Measurements from ENCODE around the gene ZBTB8A. TPM values are rescaled to one million over a fixed set of nuclear protein-coding genes. Genes with fewer than 3 reads are reported as not detected.

ZBTB8A gene
- total RNA-seq, 1 donor, result 10.8 TPM

DNA sequence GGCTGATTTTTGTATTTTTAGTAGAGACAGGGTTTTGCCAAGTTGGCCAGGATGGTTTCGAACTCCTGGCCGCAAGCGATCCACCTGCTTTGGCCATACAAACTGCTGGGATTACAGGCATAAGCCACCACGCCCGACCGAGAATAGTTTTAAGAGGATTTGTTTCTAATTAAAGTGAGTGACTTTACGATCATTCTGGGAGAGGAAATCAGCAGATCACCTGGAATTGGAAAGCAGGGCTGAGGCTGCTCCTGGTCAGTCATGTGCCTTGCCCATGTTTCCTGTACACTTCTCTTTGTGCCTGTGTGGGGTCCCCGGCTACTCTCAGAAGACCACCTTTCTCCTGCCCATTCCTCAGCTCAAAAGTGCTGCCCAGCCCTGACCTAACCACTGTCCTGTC lies 40.5 kb upstream of the ZBTB8A start:
- TF ChIP-seq CTCF (IDR thresholded peaks at IDR 0.05; ENCODE audit: insufficient read depth, low read length), result no peak
- no peak for DNase-seq (ENCODE audit: low read depth)

DNA sequence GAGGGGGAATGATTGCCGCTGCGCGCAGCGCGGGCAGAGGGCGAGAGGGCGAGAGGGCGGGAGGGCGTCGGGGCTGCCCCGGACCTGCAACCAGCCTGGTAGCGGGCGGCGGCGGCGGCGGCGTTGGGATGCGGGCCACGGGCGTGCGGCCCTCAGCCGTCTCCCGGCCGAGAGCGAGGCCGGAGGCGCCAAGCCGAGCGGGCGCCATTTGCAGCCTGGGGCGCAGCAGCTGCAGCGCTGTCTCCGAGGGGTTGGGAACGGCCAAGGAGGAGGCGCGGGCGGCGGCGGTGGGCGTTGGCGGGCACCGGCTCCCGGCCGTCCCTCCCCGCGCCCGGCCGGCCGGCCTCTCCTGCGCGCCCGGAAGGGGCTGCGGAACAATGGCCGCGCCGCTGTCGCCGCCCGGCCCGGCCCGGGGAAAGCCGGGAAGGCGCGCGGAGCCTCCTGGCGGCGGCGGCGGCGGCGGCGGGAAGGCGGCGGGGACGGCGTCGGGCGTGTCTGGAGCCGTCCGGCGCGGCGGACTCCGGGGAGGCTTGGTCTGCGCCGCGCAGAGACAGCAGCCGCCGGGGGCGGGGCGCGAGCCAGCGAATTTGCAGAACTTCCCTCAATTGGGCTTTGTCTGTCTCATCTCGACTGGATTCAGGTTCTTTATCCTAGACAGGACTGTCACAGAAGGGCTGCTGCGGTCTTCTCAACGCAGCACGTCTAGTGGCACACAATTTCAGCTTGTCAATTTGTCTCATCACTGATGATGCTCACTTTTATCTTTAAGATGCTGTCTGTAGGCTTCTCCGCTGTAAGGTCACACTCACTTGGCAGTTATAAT lies 38.6 kb upstream of the ZBTB8A start:
- peak overlapping the region; percentile 65 for H3K4me3 ChIP-seq (ENCODE audit: low read depth, low read length)
- peak; percentile 54 for DNase-seq (ENCODE audit: low read depth)
- no peak for TF ChIP-seq CTCF (IDR thresholded peaks at IDR 0.05; ENCODE audit: insufficient read depth, low read length)

More for the DNA sequence above, 40.5 kb upstream of the ZBTB8A start:
- H3K4me3 ChIP-seq (ENCODE audit: low read depth, low read length), result no peak overlapping the region

DNA sequence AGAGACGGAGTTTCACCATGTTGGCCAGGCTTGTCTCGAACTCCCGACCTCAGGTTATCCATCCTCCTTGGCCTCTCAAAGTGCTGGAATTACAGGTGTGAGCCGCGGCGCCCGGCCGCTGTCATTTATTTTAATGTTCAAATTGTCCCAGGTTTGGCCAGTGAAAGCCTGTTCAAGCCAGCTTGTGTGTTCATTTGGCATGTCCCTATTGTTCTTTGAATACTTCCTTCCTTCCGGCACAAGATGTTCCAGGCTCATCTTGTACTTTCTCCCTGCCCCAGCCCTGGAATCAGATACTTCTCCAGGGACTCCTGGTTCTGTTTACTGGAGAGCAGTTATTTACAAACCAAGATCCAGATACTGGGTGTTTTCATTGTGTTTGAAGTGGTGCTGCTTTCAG lies 37.4 kb upstream of the ZBTB8A start:
- H3K4me3 ChIP-seq (ENCODE audit: low read depth, low read length), result no peak overlapping the region
- no peak for TF ChIP-seq CTCF (IDR thresholded peaks at IDR 0.05; ENCODE audit: insufficient read depth, low read length)
- no peak for DNase-seq (ENCODE audit: low read depth)

GRCh38 chr1:32503153-32503552 lies 36.1 kb upstream of the ZBTB8A start:
- no peak for TF ChIP-seq CTCF (IDR thresholded peaks at IDR 0.05; ENCODE audit: insufficient read depth, low read length)
- no peak for DNase-seq (ENCODE audit: low read depth)
- H3K4me3 ChIP-seq (ENCODE audit: low read depth, low read length), result no peak overlapping the region

- H3K4me3 ChIP-seq (ENCODE audit: low read depth, low read length), result no peak overlapping the region
- no peak for DNase-seq (ENCODE audit: low read depth)
- no peak for TF ChIP-seq CTCF (IDR thresholded peaks at IDR 0.05; ENCODE audit: insufficient read depth, low read length)
These were observed 32.2 kb upstream of the ZBTB8A start for GRCh38 chr1:32507021-32507420.

- no peak for DNase-seq (ENCODE audit: low read depth)
- TF ChIP-seq CTCF (IDR thresholded peaks at IDR 0.05; ENCODE audit: insufficient read depth, low read length), result no peak
These were observed 30.5 kb upstream of the ZBTB8A start for GRCh38 chr1:32508761-32509160.

GRCh38 chr1:32509939-32510338 lies 29.3 kb upstream of the ZBTB8A start:
- TF ChIP-seq CTCF (IDR thresholded peaks at IDR 0.05; ENCODE audit: insufficient read depth, low read length), result no peak
- H3K4me3 ChIP-seq (ENCODE audit: low read depth, low read length), result no peak overlapping the region
- no peak for DNase-seq (ENCODE audit: low read depth)

More at GRCh38 chr1:32508761-32509160, 30.5 kb upstream of the ZBTB8A start:
- no peak overlapping the region for H3K4me3 ChIP-seq (ENCODE audit: low read depth, low read length)

Data from fibroblast of the aortic adventitia (primary cell).